ENCODE results near the gene SH2B2.

Gene SH2B2

DNA sequence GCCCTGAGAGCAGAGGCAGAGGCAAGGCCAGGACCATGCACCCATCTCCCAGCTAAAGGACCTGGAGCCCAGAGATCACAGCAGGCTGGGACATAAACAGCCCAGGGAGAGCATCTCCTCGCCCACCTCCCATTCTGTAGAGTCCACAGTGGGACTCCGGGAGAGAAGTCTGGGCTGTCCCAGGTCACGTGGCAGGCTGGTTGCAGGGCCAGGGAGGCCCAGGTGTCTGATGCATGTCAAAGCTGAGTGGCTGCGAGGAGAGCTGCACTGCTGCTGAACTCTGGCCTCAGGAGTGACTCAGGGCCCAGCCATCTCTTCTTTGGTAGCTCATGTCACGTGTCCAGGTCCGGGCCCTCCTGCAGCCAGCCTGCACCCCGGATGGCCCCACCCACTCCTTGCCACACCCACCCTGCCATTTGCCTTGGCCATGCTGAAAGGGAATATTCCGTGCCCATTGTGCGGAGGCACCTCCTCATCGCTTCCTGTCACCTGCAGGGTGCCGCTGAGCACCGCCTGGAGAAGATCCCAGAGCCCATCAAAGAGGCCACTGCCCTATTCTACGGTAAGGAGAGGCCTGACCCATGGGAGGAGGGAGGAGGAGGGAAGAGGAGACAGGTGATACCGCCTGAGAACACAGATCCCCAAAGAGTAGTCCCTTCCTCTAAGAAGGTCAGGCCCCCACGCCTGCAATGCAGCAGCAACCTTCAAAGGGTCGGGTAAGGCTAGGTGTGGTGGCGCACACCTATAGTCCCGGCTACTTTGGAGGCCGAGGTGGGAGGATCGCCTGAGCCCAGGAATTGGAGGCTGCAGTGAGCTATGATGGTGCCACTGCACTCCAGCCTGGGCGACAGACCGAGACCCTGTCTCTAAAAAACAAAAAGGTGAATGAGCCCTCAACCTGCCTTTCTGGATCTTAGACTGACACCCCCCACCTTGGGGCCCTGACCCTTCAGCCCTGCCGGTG lies 12.6 kb upstream of the SH2B2 start:
- Histone ChIP-seq H3K36me3 (ENCODE audit: insufficient read depth, insufficient read length, low read length) (no peaks in the 10 kb centered on the region), H3K4me1 (ENCODE audit: insufficient read depth, insufficient read length) (peaks cover 37% of the 10 kb centered on the region), H3K9ac (ENCODE audit: insufficient read length, low read depth) (peak overlapping the region; percentile 65), H3K4me3 (ENCODE audit: insufficient read length, low read depth) (no peak overlapping the region), H3K9me3 (ENCODE audit: insufficient read depth, low read length) (no peaks in the 10 kb centered on the region), H3K27me3 (ENCODE audit: insufficient read depth, insufficient read length) (no peaks in the 10 kb centered on the region)
- TF ChIP-seq SUZ12 (IDR thresholded peaks at IDR 0.05; ENCODE audit: extremely low read depth, insufficient read depth, insufficient read length), result no peak
- TF ChIP-seq YY1 (IDR thresholded peaks at IDR 0.05; ENCODE audit: insufficient read depth, insufficient read length), result no peak
- TF ChIP-seq ZNF274 (IDR thresholded peaks at IDR 0.05; ENCODE audit: low read depth, low read length), result no peak
- DNase-seq (ENCODE audit: low read depth, low spot score), result no peak

- peaks cover 39% of the 10 kb centered on the region for H3K4me1 ChIP-seq (ENCODE audit: insufficient read depth, insufficient read length)
- no peak overlapping the region for H3K9ac ChIP-seq (ENCODE audit: insufficient read length, low read depth)
- TF ChIP-seq ZNF274 (IDR thresholded peaks at IDR 0.05; ENCODE audit: low read depth, low read length), result no peak
- no peak for TF ChIP-seq YY1 (IDR thresholded peaks at IDR 0.05; ENCODE audit: insufficient read depth, insufficient read length)
- no peak overlapping the region for H3K4me3 ChIP-seq (ENCODE audit: insufficient read length, low read depth)
- no peak for DNase-seq (ENCODE audit: low read depth, low spot score)
- H3K36me3 ChIP-seq (ENCODE audit: insufficient read depth, insufficient read length, low read length), result no peaks in the 10 kb centered on the region
- no peaks in the 10 kb centered on the region for H3K9me3 ChIP-seq (ENCODE audit: insufficient read depth, low read length)
- no peaks in the 10 kb centered on the region for H3K27me3 ChIP-seq (ENCODE audit: insufficient read depth, insufficient read length)
Measured at GRCh38 chr7:102275123-102275703, 11.5 kb upstream of the SH2B2 start.

DNA sequence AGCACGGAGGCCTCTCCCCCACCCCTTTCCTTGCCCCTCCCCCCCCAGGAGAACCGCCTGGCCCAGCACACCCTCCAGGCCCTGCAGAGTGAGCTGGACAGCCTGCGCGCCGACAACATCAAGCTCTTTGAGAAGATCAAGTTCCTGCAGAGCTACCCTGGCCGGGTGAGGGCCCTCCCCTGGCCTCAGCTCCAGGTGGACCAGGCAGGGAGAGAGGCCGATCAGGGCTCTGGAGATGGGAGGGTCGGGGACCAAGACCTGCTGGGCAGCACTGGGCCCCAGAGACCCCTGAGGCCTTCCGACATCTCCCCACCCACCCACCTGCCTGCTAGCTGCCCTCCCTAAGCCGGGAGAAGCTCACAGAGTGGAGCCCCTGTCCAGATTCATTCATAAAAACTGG lies 8.8 kb upstream of the SH2B2 start:
- Histone ChIP-seq H3K9me3 (ENCODE audit: insufficient read depth, low read length) (no peaks in the 10 kb centered on the region), H3K36me3 (ENCODE audit: insufficient read depth, insufficient read length, low read length) (no peaks in the 10 kb centered on the region)

DNA sequence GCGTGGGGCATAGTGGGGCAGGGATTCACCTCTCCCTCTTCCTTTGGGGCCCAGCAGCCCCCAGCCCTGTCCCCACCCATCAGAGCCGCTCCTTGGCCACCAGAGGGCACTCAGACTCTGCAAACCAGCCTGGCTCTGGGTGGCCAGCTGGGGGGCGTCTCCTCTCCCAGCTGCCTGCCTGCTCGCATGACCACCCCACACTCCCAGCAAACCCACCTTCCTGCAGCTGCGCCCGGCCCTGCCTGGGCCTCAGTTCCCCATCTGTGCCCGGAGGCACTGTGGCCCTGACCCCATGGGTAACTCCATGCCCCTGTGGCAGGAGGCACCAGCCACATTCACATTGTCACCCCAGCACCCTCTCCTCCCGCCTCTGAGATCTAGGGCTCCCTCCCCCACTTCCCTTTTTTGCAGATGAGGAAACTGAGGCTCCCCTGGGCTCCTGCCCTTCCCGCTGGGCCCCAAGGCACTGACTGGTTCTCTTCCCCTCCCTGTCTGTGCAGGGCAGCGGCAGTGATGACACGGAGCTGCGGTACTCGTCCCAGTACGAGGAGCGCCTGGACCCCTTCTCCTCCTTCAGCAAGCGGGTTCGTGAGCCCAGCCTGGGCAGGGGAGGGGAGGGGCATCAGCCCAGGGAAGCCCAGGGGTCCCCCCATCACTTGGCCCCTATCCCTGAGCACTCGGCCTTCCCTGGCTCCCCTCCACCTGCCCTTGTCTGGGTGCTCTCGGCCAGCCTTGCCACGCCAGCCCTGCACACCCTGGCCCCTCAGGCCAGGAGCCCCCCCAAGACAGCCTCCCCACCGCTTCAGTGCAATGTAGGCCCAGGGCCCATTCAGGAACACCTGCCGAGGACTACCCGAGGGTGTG lies 6.9 kb upstream of the SH2B2 start:
- peak overlapping the region; percentile 64 for H3K9ac ChIP-seq (ENCODE audit: insufficient read length, low read depth)
- H3K4me3 ChIP-seq (ENCODE audit: insufficient read length, low read depth), result no peak overlapping the region
- H3K27me3 ChIP-seq (ENCODE audit: insufficient read depth, insufficient read length), result no peaks in the 10 kb centered on the region
- no peaks in the 10 kb centered on the region for H3K9me3 ChIP-seq (ENCODE audit: insufficient read depth, low read length)
- DNase-seq (ENCODE audit: low read depth, low spot score), result peak; percentile 62
- no peak for TF ChIP-seq ZNF274 (IDR thresholded peaks at IDR 0.05; ENCODE audit: low read depth, low read length)
- no peak for TF ChIP-seq SUZ12 (IDR thresholded peaks at IDR 0.05; ENCODE audit: extremely low read depth, insufficient read depth, insufficient read length)
- no peak for TF ChIP-seq YY1 (IDR thresholded peaks at IDR 0.05; ENCODE audit: insufficient read depth, insufficient read length)
- no peaks in the 10 kb centered on the region for H3K36me3 ChIP-seq (ENCODE audit: insufficient read depth, insufficient read length, low read length)
- H3K4me1 ChIP-seq (ENCODE audit: insufficient read depth, insufficient read length), result peaks cover 30% of the 10 kb centered on the region

More for the DNA sequence above, 8.8 kb upstream of the SH2B2 start:
- H3K27me3 ChIP-seq (ENCODE audit: insufficient read depth, insufficient read length), result no peaks in the 10 kb centered on the region
- no peak overlapping the region for H3K4me3 ChIP-seq (ENCODE audit: insufficient read length, low read depth)
- H3K4me1 ChIP-seq (ENCODE audit: insufficient read depth, insufficient read length), result peaks cover 40% of the 10 kb centered on the region
- DNase-seq (ENCODE audit: low read depth, low spot score), result no peak
- no peak overlapping the region for H3K9ac ChIP-seq (ENCODE audit: insufficient read length, low read depth)
- TF ChIP-seq ZNF274 (IDR thresholded peaks at IDR 0.05; ENCODE audit: low read depth, low read length) (no peak), YY1 (IDR thresholded peaks at IDR 0.05; ENCODE audit: insufficient read depth, insufficient read length) (no peak), SUZ12 (IDR thresholded peaks at IDR 0.05; ENCODE audit: extremely low read depth, insufficient read depth, insufficient read length) (no peak)

- no peak overlapping the region for H3K4me3 ChIP-seq (ENCODE audit: insufficient read length, low read depth)
Measured at GRCh38 chr7:102280521-102280920, 6.1 kb upstream of the SH2B2 start.

GRCh38 chr7:102281785-102282184 lies 4.9 kb upstream of the SH2B2 start:
- no peaks in the 10 kb centered on the region for H3K9me3 ChIP-seq (ENCODE audit: insufficient read depth, low read length)
- no peak for DNase-seq (ENCODE audit: low read depth, low spot score)
- TF ChIP-seq SUZ12 (IDR thresholded peaks at IDR 0.05; ENCODE audit: extremely low read depth, insufficient read depth, insufficient read length), result no peak
- TF ChIP-seq ZNF274 (IDR thresholded peaks at IDR 0.05; ENCODE audit: low read depth, low read length), result no peak
- no peak for TF ChIP-seq YY1 (IDR thresholded peaks at IDR 0.05; ENCODE audit: insufficient read depth, insufficient read length)
- H3K4me1 ChIP-seq (ENCODE audit: insufficient read depth, insufficient read length), result peaks cover 36% of the 10 kb centered on the region
- H3K36me3 ChIP-seq (ENCODE audit: insufficient read depth, insufficient read length, low read length), result no peaks in the 10 kb centered on the region
- H3K9ac ChIP-seq (ENCODE audit: insufficient read length, low read depth), result no peak overlapping the region
- no peak overlapping the region for H3K4me3 ChIP-seq (ENCODE audit: insufficient read length, low read depth)
- no peaks in the 10 kb centered on the region for H3K27me3 ChIP-seq (ENCODE audit: insufficient read depth, insufficient read length)

More at GRCh38 chr7:102280521-102280920, 6.1 kb upstream of the SH2B2 start:
- Histone ChIP-seq H3K9me3 (ENCODE audit: insufficient read depth, low read length) (no peaks in the 10 kb centered on the region), H3K4me1 (ENCODE audit: insufficient read depth, insufficient read length) (peaks cover 31% of the 10 kb centered on the region), H3K9ac (ENCODE audit: insufficient read length, low read depth) (peak overlapping the region; percentile 32), H3K27me3 (ENCODE audit: insufficient read depth, insufficient read length) (no peaks in the 10 kb centered on the region), H3K36me3 (ENCODE audit: insufficient read depth, insufficient read length, low read length) (no peaks in the 10 kb centered on the region)
- DNase-seq (ENCODE audit: low read depth, low spot score), result no peak
- TF ChIP-seq ZNF274 (IDR thresholded peaks at IDR 0.05; ENCODE audit: low read depth, low read length) (no peak), YY1 (IDR thresholded peaks at IDR 0.05; ENCODE audit: insufficient read depth, insufficient read length) (no peak), SUZ12 (IDR thresholded peaks at IDR 0.05; ENCODE audit: extremely low read depth, insufficient read depth, insufficient read length) (no peak)

Measured in NT2/D1 (cell line).